HEK293 (cell line): ENCODE measurements around the gene PLA2G1B.

Experiments
- WT1 ChIP-seq: fragments of 450-650 bp; formaldehyde crosslinking; IDR thresholded peaks from 2 replicates; pipeline ENCODE4 v1.5.1; 2016; ENCODE audit warnings: missing biosample characterization, missing genetic modification characterization
- ZBTB11 ChIP-seq: fragments of 450-650 bp; formaldehyde crosslinking; conservative IDR thresholded peaks from 2 replicates; pipeline ENCODE4 v1.5.1; 2016; ENCODE audit warnings: low read depth, missing biosample characterization, missing genetic modification characterization
- ZNF114 ChIP-seq: fragments of 450-650 bp; formaldehyde crosslinking; IDR thresholded peaks from 2 replicates; pipeline ENCODE4 v1.5.0; 2017; ENCODE audit warnings: missing biosample characterization, missing genetic modification characterization
- ZNF529 ChIP-seq: fragments of 450-650 bp; formaldehyde crosslinking; IDR thresholded peaks from 2 replicates; pipeline ENCODE4 v1.5.1; 2017; ENCODE audit warnings: missing genetic modification characterization, missing biosample characterization; ENCODE audit not compliant: insufficient replicate concordance
- ZNF747 ChIP-seq: fragments of 450-650 bp; formaldehyde crosslinking; IDR thresholded peaks from 2 replicates; pipeline ENCODE4 v1.5.1; 2016; ENCODE audit warnings: missing biosample characterization, missing genetic modification characterization
- TF ChIP-seq, protein P1 (sequence below): fragments of 450-650 bp; formaldehyde crosslinking; IDR thresholded peaks from 2 replicates; pipeline ENCODE4 v1.5.1; 2016; ENCODE audit warnings: missing biosample characterization, missing genetic modification characterization

DNA sequence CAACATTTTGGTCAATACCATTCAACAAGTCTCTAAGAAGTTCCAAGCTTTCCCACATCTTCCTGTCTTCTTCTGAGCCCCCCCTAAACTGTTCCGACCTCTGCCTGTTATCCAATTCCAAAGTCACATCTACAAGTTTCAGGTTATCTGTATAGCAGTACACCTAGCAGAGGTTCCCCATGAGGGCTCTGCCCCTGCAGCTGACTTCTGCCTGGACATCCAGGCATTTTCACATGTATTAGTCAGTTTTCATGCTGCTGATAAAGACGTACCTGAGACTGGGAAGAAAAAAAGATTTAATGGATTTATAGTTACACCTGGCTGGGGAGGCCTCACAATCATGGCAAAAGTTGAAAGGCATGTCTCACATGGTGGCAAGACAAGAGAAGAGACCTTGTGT, 10.2 kb upstream of the PLA2G1B start:
- TF ChIP-seq, protein P1, sequence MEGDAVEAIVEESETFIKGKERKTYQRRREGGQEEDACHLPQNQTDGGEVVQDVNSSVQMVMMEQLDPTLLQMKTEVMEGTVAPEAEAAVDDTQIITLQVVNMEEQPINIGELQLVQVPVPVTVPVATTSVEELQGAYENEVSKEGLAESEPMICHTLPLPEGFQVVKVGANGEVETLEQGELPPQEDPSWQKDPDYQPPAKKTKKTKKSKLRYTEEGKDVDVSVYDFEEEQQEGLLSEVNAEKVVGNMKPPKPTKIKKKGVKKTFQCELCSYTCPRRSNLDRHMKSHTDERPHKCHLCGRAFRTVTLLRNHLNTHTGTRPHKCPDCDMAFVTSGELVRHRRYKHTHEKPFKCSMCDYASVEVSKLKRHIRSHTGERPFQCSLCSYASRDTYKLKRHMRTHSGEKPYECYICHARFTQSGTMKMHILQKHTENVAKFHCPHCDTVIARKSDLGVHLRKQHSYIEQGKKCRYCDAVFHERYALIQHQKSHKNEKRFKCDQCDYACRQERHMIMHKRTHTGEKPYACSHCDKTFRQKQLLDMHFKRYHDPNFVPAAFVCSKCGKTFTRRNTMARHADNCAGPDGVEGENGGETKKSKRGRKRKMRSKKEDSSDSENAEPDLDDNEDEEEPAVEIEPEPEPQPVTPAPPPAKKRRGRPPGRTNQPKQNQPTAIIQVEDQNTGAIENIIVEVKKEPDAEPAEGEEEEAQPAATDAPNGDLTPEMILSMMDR (tag by site-specific recombination) = no peak
- TF ChIP-seq ZNF529 (tag by site-specific recombination) (no peak), WT1 (tag by site-specific recombination) (no peak), ZBTB11 (tag by site-specific recombination) (no peak), ZNF114 (tag by site-specific recombination) (no peak), ZNF747 (tag by site-specific recombination) (no peak)
